ENCODE data around the gene PTPN11. TPM values are rescaled to one million over a fixed set of nuclear protein-coding genes. Genes with fewer than 3 reads are reported as not detected.

Gene PTPN11
- total and polyA plus RNA-seq, 2 donors from 2014 or later: 20.0 to 105 TPM

DNA sequence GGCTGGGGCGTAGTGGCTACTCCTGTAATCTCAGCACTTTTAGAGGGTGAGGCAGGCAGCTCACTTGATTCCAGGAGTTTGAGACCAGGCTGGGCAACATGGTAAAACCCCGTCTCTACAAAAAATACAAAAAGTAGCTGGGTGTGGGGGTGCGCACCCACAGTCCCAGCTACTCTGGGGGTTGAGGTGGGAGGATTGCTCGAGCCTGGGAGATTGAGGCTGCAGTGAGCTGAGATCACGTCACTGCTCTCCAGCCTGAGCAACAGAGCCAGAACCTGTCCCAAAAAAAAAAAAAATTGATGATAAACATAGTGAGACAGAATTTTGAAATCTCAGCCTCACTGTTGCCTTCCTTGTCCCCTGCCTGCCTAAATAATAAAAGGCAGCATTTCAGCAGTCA, 40.0 kb downstream of the PTPN11 start:
- Histone ChIP-seq H3K4me3 (ENCODE audit: low read length in 3 of 3) (no peak overlapping the region), H3K4me1 (ENCODE audit: control insufficient read depth in 2 of 3, insufficient read depth in 2 of 3, low read depth in 1 of 3, low read length in 3 of 3) (no peaks in the 10 kb centered on the region), H3K9ac (ENCODE audit: low read length in 3 of 3) (no peak overlapping the region), H3K36me3 (ENCODE audit: control insufficient read depth in 2 of 3, insufficient read depth in 3 of 3, low read length in 3 of 3) (peaks cover 4 to 24% (median 13%) of the 10 kb centered on the region in 3 donors), H3K9me3 (ENCODE audit: control insufficient read depth in 2 of 3, insufficient read depth in 1 of 3, low read length in 3 of 3) (no peaks in the 10 kb centered on the region), H3K27me3 (ENCODE audit: control insufficient read depth, insufficient read depth, low read length) (no peaks in the 10 kb centered on the region), H3K27ac (ENCODE audit: low read depth in 2 of 2, low read length in 2 of 2) (no peak overlapping the region)
- intact Hi-C loops (cut with DNase I): no loop called here
- TF ChIP-seq, protein P1, sequence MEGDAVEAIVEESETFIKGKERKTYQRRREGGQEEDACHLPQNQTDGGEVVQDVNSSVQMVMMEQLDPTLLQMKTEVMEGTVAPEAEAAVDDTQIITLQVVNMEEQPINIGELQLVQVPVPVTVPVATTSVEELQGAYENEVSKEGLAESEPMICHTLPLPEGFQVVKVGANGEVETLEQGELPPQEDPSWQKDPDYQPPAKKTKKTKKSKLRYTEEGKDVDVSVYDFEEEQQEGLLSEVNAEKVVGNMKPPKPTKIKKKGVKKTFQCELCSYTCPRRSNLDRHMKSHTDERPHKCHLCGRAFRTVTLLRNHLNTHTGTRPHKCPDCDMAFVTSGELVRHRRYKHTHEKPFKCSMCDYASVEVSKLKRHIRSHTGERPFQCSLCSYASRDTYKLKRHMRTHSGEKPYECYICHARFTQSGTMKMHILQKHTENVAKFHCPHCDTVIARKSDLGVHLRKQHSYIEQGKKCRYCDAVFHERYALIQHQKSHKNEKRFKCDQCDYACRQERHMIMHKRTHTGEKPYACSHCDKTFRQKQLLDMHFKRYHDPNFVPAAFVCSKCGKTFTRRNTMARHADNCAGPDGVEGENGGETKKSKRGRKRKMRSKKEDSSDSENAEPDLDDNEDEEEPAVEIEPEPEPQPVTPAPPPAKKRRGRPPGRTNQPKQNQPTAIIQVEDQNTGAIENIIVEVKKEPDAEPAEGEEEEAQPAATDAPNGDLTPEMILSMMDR (IDR thresholded peaks at IDR 0.05; ENCODE audit: borderline replicate concordance, extremely low read depth, insufficient read depth): no peak
- DNase-seq: no peak
- FAIRE-seq: no peak

GRCh38 chr12:112463478-112463877, 44.7 kb downstream of the PTPN11 start:
- TF ChIP-seq, protein P1 (IDR thresholded peaks at IDR 0.05; ENCODE audit: borderline replicate concordance, extremely low read depth, insufficient read depth): no peak
- Histone ChIP-seq H3K4me1 (ENCODE audit: control insufficient read depth in 2 of 3, insufficient read depth in 2 of 3, low read depth in 1 of 3, low read length in 3 of 3) (no peaks in the 10 kb centered on the region), H3K27me3 (ENCODE audit: control insufficient read depth, insufficient read depth, low read length) (no peaks in the 10 kb centered on the region), H3K36me3 (ENCODE audit: control insufficient read depth in 2 of 3, insufficient read depth in 3 of 3, low read length in 3 of 3) (no peaks in the 10 kb centered on the region), H3K27ac (ENCODE audit: low read depth in 2 of 2, low read length in 2 of 2) (no peak overlapping the region), H3K9ac (ENCODE audit: low read length in 3 of 3) (no peak overlapping the region), H3K4me3 (ENCODE audit: low read length in 3 of 3) (no peak overlapping the region), H3K9me3 (ENCODE audit: control insufficient read depth in 2 of 3, insufficient read depth in 1 of 3, low read length in 3 of 3) (no peaks in the 10 kb centered on the region)
- DNase-seq (no peak), FAIRE-seq (no peak)
- intact Hi-C loops (cut with DNase I): no loop called here

DNA sequence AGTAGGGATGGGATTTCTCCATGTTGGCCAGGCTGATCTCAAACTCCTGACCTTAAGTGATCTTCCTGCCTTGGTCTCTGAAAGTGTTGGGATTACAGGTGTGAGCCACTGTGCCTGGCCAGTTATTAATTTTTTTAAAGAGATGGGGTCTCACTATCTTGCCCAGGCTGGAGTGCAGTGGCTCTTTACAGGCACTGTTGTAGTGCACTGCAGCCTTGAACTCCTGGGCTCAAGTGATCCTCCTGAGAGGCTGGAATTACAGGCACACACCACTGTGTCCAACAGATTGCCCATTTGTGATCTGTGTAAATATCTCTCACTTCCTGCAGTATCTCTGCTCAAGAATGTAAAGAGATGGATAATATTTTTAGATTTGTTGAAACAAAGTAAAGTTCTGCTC, 45.9 kb downstream of the PTPN11 start:
- Histone ChIP-seq H3K27ac (ENCODE audit: low read depth in 2 of 2, low read length in 2 of 2) (no peak overlapping the region), H3K36me3 (ENCODE audit: control insufficient read depth in 2 of 3, insufficient read depth in 3 of 3, low read length in 3 of 3) (no peaks in the 10 kb centered on the region), H3K4me1 (ENCODE audit: control insufficient read depth in 2 of 3, insufficient read depth in 2 of 3, low read depth in 1 of 3, low read length in 3 of 3) (no peaks in the 10 kb centered on the region), H3K27me3 (ENCODE audit: control insufficient read depth, insufficient read depth, low read length) (no peaks in the 10 kb centered on the region), H3K4me3 (ENCODE audit: low read length in 3 of 3) (no peak overlapping the region), H3K9me3 (ENCODE audit: control insufficient read depth in 2 of 3, insufficient read depth in 1 of 3, low read length in 3 of 3) (no peaks in the 10 kb centered on the region), H3K9ac (ENCODE audit: low read length in 3 of 3) (no peak overlapping the region)
- TF ChIP-seq, protein P1 (IDR thresholded peaks at IDR 0.05; ENCODE audit: borderline replicate concordance, extremely low read depth, insufficient read depth): no peak
- DNase-seq (no peak), FAIRE-seq (no peak)
- intact Hi-C loops (cut with DNase I): no loop called here

DNA sequence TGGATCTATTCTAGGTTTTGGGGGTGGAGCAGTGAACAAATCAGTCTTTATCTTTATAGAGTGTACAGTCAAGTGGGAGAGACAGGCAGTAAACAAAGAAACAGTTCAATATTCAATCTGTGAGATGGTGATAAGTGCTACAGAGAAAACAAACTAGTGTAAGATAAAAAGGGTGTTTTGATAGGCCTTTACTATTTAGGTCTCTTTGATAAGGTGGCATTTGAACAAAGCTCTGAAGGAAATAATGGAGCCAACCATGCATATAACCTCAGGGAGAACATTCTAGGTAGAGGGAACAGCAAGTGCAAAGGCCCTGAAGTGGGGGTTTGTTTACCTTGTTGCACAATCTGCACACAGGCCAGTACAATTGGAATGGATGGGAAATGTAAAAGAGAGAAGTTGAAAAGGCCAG, 47.3 kb downstream of the PTPN11 start:
- H3K27ac ChIP-seq (ENCODE audit: low read depth in 2 of 2, low read length in 2 of 2): no peak overlapping the region
- H3K9me3 ChIP-seq (ENCODE audit: control insufficient read depth in 2 of 3, insufficient read depth in 1 of 3, low read length in 3 of 3): no peaks in the 10 kb centered on the region
- FAIRE-seq (no peak), DNase-seq (no peak)
- H3K27me3 ChIP-seq (ENCODE audit: control insufficient read depth, insufficient read depth, low read length): no peaks in the 10 kb centered on the region
- TF ChIP-seq, protein P1 (IDR thresholded peaks at IDR 0.05; ENCODE audit: borderline replicate concordance, extremely low read depth, insufficient read depth): no peak
- H3K4me3 ChIP-seq (ENCODE audit: low read length in 3 of 3): no peak overlapping the region
- H3K4me1 ChIP-seq (ENCODE audit: control insufficient read depth in 2 of 3, insufficient read depth in 2 of 3, low read depth in 1 of 3, low read length in 3 of 3): no peaks in the 10 kb centered on the region
- H3K36me3 ChIP-seq (ENCODE audit: control insufficient read depth in 2 of 3, insufficient read depth in 3 of 3, low read length in 3 of 3): no peaks in the 10 kb centered on the region
- no peak overlapping the region for H3K9ac ChIP-seq (ENCODE audit: low read length in 3 of 3)
- intact Hi-C loops (cut with DNase I): no loop called here

All from kidney (tissue), 14 donors.